ENCODE data around the gene ZNF44. TPM values are rescaled to one million over a fixed set of nuclear protein-coding genes. Genes with fewer than 3 reads are reported as not detected.

The ZNF44 gene
- total and polyA plus RNA-seq, 2 of the 13 experiments (the other 11 are each of a cell fraction or from before 2014, with no cell fraction given) = 6.9 to 15.7 TPM

- no peak for TF ChIP-seq IKZF4 (CRISPR knock-in tag; IDR thresholded peaks at IDR 0.05; ENCODE audit: borderline replicate concordance, low read depth, not compliant biosample characterization)
- TF ChIP-seq ZFP1 (CRISPR knock-in tag; IDR thresholded peaks at IDR 0.05) = no peak
- no peak for TF ChIP-seq ZBTB39 (CRISPR knock-in tag; IDR thresholded peaks at IDR 0.05)
- no peak for TF ChIP-seq ZNF232 (CRISPR knock-in tag; IDR thresholded peaks at IDR 0.05; ENCODE audit: borderline replicate concordance)
- TF ChIP-seq ZNF75D (CRISPR knock-in tag; IDR thresholded peaks at IDR 0.05; ENCODE audit: borderline replicate concordance) = no peak
- no peak for TF ChIP-seq IRF1 (CRISPR knock-in tag; IDR thresholded peaks at IDR 0.05; ENCODE audit: low read depth)
- no peak for TF ChIP-seq U2AF1 (optimal IDR thresholded peaks at IDR 0.05; ENCODE audit: low read depth, low read length)
- no peak; the same call in 1 of the 2 replicates for TF ChIP-seq SMAD3 (CRISPR knock-in tag; IDR thresholded peaks at IDR 0.05)
- no peak for TF ChIP-seq CBX2 (IDR thresholded peaks at IDR 0.05; ENCODE audit: low read depth, low read length)
- TF ChIP-seq CBX2 (CRISPR knock-in tag; IDR thresholded peaks at IDR 0.05; ENCODE audit: low read depth) = no peak
- no peak for TF ChIP-seq GTF2F1 (IDR thresholded peaks at IDR 0.05; ENCODE audit: low read length)
- no peak for TF ChIP-seq ZNF296 (CRISPR knock-in tag; conservative IDR thresholded peaks at IDR 0.05)
- no peak for TF ChIP-seq SNAPC5 (CRISPR knock-in tag; IDR thresholded peaks at IDR 0.05; ENCODE audit: borderline replicate concordance)
- no peak for TF ChIP-seq SOX6 (IDR thresholded peaks at IDR 0.05)
- TF ChIP-seq SOX6 (CRISPR knock-in tag; IDR thresholded peaks at IDR 0.05) = peak; percentile 35; the same call in 1 of the 2 replicates
- TF ChIP-seq ZBTB37 (CRISPR knock-in tag; IDR thresholded peaks at IDR 0.05) = peak; percentile 44; the same call in 1 of the 2 replicates
- TF ChIP-seq ZNF703 (CRISPR knock-in tag; IDR thresholded peaks at IDR 0.05; ENCODE audit: borderline replicate concordance) = no peak
- TF ChIP-seq MED8 (CRISPR knock-in tag; IDR thresholded peaks at IDR 0.05; ENCODE audit: insufficient replicate concordance) = no peak
- no peak for TF ChIP-seq ZNF816 (CRISPR knock-in tag; IDR thresholded peaks at IDR 0.05; ENCODE audit: borderline replicate concordance)
These were observed 35.7 kb upstream of the ZNF44 start (continued) for GRCh38 chr19:12330340-12330739.

Measured in HepG2 (cell line).